PFSK-1 (cell line): ENCODE measurements around the gene ZNF384.

ENCODE experiments used
- FOXP2 ChIP-seq: optimal IDR thresholded peaks from 2 replicates; pipeline ENCODE3; 2011; ENCODE audit warnings: borderline replicate concordance, control low read depth, inconsistent platforms; ENCODE audit not compliant: insufficient read depth; ENCODE audit errors: extremely low read length, extremely low read depth
- POLR2AphosphoS5 ChIP-seq: IDR thresholded peaks from 2 replicates; pipeline ENCODE4 v1.6.1; 2012; ENCODE audit warnings: low read depth, mild to moderate bottlenecking, control low read depth, low read length, moderate library complexity
- SIN3A ChIP-seq: IDR thresholded peaks from 2 replicates; pipeline ENCODE4 v1.6.1; 2012; ENCODE audit warnings: mild to moderate bottlenecking, low read length, moderate library complexity, borderline replicate concordance; ENCODE audit not compliant: insufficient read depth
- TAF1 ChIP-seq: IDR thresholded peaks from 2 replicates; pipeline ENCODE4 v1.6.1; 2012; ENCODE audit warnings: low read length, control low read depth, borderline replicate concordance; ENCODE audit not compliant: insufficient read depth
- TF ChIP-seq, protein P1 (sequence below), 2 experiments: IDR thresholded peaks; 2 replicates each; pipeline versions ENCODE4 v1.6.1 to v1.8.0; 2011 to 2012; ENCODE audit warnings: low read depth in 2 of 2, low read length in 2 of 2, control low read depth in 1 of 2, inconsistent platforms in 1 of 2, mild to moderate bottlenecking in 1 of 2, moderate library complexity in 1 of 2; ENCODE audit not compliant: insufficient read depth in 1 of 2

Gene ZNF384

GRCh38 chr12:6662602-6662905 lies 26.6 kb downstream of the ZNF384 start:
- TF ChIP-seq SIN3A (no peak), POLR2AphosphoS5 (no peak), FOXP2 (no peak), TAF1 (no peak)

DNA sequence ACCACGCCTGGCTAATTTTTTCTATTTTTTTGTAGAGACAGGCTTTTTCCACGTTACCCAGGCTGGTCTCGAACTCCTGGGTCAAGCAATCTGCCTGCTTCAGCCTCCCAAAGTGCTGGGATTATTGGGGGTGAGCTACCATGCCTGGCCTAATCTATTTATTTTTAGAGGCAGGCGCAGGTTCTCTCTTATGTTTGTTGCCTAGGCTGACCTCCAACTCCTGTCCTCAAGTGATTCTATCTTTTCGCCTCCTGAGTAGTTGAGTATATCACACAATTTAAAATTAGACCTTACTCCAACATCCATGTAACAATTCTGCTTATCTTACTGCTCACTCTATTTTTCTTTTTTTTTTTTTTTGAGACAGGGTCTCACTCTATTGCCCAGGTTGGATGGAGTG lies 35.2 kb downstream of the ZNF384 start:
- TF ChIP-seq, protein P1, sequence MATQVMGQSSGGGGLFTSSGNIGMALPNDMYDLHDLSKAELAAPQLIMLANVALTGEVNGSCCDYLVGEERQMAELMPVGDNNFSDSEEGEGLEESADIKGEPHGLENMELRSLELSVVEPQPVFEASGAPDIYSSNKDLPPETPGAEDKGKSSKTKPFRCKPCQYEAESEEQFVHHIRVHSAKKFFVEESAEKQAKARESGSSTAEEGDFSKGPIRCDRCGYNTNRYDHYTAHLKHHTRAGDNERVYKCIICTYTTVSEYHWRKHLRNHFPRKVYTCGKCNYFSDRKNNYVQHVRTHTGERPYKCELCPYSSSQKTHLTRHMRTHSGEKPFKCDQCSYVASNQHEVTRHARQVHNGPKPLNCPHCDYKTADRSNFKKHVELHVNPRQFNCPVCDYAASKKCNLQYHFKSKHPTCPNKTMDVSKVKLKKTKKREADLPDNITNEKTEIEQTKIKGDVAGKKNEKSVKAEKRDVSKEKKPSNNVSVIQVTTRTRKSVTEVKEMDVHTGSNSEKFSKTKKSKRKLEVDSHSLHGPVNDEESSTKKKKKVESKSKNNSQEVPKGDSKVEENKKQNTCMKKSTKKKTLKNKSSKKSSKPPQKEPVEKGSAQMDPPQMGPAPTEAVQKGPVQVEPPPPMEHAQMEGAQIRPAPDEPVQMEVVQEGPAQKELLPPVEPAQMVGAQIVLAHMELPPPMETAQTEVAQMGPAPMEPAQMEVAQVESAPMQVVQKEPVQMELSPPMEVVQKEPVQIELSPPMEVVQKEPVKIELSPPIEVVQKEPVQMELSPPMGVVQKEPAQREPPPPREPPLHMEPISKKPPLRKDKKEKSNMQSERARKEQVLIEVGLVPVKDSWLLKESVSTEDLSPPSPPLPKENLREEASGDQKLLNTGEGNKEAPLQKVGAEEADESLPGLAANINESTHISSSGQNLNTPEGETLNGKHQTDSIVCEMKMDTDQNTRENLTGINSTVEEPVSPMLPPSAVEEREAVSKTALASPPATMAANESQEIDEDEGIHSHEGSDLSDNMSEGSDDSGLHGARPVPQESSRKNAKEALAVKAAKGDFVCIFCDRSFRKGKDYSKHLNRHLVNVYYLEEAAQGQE (IDR thresholded peaks at IDR 0.05; ENCODE audit: insufficient read depth in 1 of 2, low read depth in 2 of 2, low read length in 2 of 2), result no peak
- TF ChIP-seq TAF1, result no peak
- no peak for TF ChIP-seq FOXP2
- no peak for TF ChIP-seq POLR2AphosphoS5
- no peak for TF ChIP-seq SIN3A

DNA sequence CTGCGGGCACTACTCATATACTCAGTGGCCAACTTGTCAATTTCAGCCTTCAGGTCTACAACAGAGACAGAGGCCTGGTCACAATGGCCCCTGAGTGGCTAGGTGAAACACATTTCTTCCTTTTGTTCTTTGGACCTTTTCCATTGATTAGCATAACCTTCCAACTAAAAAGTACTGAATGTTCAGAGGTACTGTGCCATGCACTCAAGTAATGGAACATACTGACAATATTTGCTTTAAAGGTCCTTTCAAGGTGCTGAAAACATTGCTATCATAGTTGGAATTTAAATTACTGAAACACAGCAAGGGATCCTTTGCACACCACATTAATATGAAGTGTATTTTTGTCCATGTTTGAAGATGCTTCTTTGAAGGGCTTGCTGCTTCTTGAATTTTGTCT lies 35.8 kb downstream of the ZNF384 start:
- TF ChIP-seq SIN3A (no peak), TAF1 (no peak), POLR2AphosphoS5 (no peak), FOXP2 (no peak)
- TF ChIP-seq, protein P1 (IDR thresholded peaks at IDR 0.05; ENCODE audit: insufficient read depth in 1 of 2, low read depth in 2 of 2, low read length in 2 of 2), result no peak

GRCh38 chr12:6652391-6652790 lies 36.8 kb downstream of the ZNF384 start:
- TF ChIP-seq FOXP2, result no peak
- no peak for TF ChIP-seq SIN3A
- TF ChIP-seq POLR2AphosphoS5, result no peak
- no peak for TF ChIP-seq TAF1
- TF ChIP-seq, protein P1 (IDR thresholded peaks at IDR 0.05; ENCODE audit: insufficient read depth in 1 of 2, low read depth in 2 of 2, low read length in 2 of 2), result no peak

GRCh38 chr12:6650832-6651231 lies 38.3 kb downstream of the ZNF384 start:
- no peak for TF ChIP-seq FOXP2
- TF ChIP-seq POLR2AphosphoS5, result no peak
- TF ChIP-seq TAF1, result no peak
- no peak for TF ChIP-seq SIN3A
- TF ChIP-seq, protein P1 (IDR thresholded peaks at IDR 0.05; ENCODE audit: insufficient read depth in 1 of 2, low read depth in 2 of 2, low read length in 2 of 2), result no peak
